GM18502 (cell line): ENCODE data around the gene POU6F2.
"Not testable (repeated sequence)": the region's sequence is repeated elsewhere in the genome, so short reads cannot be mapped to it uniquely, and the experiment has no call there.

Experiments used
- ATAC-seq: cut with Tn5 transposase; IDR thresholded peaks from one replicate; pipeline ENCODE4 v1.9.1; 2021; ENCODE audit warnings: mild to moderate bottlenecking; ENCODE audit not compliant: unreplicated experiment, poor library complexity

POU6F2 gene

DNA sequence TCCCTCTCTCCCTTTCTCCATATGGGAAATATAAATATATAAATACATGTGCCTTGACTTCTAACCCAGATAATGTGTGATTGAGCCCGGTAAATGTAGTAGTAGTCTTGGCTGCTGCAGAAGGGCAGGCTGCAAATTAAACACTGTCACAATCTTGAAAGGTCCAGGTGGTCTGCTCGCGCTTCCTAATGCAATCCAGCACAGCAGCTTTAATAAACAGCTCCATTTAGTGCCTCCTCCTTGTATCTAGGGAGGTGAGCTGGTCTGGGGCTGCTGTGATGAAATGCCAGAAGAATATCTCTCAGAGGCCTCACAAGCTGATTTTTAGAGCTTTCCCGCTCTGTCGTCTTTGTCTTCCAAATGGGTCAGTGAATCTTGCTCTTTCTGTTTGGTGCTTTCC, 782 bp downstream of the POU6F2 start:
- no peak for ATAC-seq

DNA sequence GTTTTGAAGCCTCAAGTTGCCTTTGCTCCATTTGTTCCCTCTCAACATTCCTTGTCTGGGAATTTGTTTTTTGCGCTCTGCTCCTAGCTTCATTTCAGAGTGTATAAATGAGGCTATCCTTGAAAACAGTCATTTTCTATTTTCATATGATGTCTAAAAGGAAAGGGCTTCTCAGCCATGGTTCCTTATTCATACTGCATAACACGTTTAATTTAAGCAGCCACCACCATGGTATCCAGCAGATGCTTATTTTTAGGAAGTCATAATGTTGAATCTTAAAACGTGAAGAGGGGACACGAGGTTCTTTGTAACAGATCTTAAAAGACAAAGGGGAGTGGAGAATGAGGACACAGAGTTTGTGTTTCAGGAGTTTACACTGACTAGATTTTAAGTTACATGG, 14.5 kb downstream of the POU6F2 start:
- ATAC-seq, result no peak

DNA sequence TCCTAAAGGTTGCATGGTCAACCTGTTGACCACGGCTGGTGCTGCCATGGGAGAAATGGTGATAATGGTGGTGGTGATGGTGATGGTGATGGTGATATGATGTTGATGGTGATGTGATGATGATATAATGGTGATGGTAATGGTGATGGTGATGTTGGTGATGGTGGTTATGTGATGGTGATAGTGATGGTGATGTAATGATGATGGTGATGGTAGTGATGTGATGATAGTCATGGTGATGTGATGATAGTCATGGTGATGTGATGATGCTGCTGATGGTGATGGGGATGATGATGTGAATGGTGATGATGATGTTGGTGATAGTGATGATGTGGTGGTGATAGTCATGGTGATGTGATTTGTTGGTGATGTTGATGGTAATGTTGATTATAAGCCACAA, 23.9 kb downstream of the POU6F2 start:
- ATAC-seq, result no peak

DNA sequence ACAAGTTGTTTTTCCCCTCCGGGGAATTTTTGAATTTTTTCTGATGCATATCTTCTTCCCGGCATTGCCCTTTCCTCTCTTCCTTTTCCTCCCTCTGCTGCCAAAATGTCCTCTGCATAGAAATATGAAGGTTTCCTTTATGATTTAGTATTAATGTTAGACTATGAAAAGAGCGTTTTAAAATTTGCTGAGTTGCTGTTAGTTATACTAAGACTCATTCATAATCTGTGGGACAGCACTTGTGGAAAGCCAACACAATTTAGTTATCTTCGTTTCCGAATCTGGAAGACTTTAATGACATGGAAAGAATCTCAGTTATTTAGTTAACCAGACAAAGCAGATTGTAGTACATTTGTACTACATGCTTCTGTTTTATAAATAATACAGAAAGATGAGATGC, 25.0 kb downstream of the POU6F2 start:
- ATAC-seq, result no peak

DNA sequence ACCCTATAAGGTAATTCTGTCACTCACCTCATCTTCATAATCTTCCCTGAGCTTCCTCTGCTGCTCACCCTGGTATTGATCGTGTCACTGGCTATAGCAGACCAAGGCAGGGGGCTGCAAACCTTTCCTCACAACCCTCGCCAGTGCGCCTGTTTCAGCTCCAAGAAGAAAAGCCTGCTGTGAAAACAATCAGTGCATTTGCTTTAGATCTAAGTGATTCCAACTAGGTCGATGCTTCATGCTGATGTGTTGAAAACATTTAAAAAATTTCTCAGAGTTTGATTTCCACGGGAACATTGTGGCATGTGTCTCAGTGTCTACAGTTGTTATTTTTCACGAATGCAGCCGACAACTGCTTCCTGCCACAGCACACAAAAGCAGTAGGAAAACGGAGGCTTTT, 27.3 kb downstream of the POU6F2 start:
- ATAC-seq, result no peak

DNA sequence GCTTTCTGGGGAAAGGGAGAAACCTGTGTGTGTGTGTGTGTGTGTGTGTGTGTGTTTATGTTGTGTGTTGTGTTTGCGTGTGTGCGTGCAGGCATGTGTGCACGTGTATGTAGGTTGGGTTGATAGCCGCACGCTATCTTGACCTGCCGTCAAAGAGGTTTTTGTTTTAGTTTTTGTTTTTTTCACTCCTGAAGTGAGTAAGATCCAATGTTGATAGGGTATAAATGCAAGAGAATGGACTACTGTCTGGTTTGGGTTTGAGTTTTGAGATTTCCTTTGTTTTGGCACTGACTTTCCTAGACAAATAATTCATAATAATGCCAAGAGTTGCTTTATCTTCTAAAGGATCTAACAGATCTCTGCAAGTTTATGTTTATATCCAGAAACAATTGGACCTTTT, 27.8 kb downstream of the POU6F2 start:
- no peak for ATAC-seq

DNA sequence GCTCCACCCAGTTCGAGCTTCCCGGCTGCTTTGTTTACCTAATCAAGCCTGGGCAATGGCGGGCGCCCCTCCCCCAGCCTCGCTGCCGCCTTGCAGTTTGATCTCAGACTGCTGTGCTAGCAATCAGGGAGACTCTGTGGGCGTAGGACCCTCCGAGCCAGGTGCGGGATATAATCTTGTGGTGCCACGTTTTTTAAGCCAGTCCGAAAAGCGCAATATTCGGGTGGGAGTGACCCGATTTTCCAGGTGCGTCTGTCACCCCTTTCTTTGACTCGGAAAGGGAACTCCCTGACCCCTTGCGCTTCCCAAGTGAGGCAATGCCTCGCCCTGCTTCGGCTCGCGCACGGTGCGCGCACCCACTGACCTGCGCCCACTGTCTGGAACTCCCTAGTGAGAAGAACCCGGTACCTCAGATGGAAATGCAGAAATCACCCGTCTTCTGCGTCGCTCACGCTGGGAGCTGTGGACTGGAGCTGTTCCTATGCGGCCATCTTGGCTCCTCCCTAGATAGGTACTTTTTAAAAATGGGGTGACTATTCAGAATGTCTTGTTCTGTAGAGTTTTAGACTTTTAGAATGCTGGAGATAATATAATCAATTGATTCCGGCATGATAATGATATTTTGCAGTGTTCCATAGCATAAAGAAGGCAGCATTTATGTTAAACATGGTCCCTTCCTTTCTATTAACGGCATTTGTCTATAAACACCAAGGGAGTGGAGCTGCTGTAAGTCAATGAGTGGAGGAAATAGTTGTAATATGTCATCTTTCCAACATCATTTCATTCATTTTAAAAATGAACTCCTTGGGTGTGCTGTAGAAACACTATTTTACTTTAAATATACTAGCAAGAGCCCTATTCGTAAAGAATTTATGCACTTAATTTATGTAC, 35.6 kb downstream of the POU6F2 start:
- not testable (repeated sequence) for ATAC-seq

DNA sequence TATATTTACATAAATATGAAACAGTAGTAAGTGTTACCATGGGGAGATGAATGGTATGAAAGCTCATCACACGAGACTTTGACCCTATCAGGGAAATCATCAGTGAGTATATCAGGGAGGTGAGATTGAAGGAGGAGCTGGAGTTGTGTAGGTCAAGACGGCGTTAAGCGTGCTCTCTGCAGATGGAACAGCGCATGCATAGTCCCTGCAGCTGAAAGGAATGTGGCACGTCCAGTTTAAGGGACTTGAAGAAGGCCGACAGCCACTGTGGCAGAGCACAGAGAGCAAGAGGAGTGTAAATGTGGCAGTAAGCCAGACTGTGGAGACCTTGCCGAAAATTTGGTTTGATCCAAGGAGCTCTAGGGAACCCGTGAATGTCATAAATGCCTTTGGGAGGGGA, 38.9 kb downstream of the POU6F2 start:
- ATAC-seq, result no peak

DNA sequence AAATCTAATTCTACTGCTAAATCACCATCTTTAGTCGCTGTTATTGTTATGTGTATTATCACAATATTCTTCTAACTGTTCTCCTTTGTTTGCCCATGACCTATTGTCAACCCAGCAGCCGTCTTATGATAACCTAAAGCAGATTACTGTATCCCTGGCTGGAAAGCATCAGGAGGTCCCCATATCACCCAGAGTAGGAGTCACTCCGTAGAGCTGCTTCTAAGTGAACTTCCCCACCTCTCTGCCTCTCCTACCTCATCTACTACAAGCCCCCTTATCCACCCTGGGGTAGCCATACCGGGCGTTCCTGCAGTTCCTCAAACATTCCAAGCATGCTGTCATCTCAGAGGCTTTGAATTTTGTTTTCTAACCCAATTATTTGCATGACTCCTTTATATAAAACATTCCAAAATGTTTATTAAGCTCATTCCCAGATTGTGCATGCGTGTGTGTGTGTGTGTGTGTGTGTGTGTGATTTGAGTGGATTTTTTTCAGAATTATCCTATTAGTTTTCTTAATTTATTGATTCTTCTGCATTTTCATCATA, 39.7 kb downstream of the POU6F2 start:
- ATAC-seq, result no peak

DNA sequence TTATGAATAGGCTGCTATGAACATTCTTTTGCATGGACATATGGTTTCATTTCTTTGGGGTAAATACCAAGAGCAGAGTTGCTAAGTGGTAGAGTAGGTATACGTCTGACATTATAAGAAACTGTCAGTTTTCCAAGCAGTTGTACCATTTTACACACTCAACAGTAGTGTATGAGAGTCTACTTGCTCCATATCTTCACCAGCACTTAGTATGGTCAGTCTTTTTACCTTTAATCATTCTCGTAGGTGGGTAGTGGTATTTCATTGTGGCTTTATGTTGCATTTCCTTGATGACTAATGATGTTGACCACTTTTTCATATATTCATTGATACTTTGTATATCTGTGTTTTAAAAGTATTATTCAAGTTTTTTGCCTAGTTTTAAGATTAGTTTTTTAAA, 45.1 kb downstream of the POU6F2 start:
- no peak for ATAC-seq

DNA sequence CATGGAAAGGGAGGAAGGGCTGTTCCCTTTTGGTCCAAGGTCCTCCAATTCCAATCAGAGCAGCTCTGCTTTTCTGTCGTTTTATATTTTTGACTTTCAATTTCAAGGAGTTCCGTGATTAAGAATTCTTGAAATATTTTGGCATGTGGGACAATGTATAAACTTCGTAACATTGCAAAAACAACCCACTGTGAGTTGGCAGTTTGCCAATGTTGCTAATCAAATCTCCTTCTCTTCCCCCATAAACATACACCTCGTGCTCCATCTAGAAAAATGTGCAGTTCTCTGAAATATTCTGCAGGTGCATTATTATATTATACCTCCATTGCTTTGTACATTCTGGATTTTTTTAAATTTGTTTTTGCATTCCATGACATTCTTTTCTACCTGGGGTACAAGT, 49.8 kb downstream of the POU6F2 start:
- no peak for ATAC-seq

DNA sequence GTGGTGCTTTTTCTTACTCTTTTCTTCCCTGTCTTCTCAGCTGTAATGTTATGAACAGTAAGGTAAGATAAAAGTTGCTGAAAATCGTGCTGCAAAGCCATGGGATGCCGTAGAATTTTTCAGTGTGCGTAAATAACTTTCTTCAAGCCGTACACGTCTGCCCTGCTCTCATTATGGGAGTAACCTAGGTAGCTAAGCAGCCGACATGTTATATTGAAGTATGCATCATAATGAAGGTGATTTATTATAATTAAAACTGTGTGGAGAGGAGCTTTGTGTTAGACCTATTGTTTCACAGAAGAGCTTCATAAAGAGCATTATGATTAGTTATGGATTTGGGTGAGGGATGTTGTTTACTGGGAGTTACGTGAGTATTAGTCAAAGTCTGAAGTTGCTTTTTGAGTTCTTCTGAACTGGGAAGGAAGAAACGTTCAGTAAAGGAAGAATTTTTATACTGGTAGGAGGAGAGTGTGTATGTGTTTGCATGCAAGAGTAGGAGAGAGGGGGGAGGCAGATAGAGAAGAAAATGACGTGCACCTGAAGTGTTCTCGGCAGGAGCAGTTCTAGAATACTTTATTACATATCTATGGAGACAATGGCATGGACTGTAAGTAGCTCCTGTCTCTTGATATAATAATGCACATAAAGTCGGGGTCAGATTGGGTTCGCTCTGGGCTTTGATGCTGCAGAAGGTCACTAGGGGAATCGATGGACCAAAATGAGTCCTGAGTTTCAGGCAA, 56.3 kb downstream of the POU6F2 start:
- no peak for ATAC-seq

DNA sequence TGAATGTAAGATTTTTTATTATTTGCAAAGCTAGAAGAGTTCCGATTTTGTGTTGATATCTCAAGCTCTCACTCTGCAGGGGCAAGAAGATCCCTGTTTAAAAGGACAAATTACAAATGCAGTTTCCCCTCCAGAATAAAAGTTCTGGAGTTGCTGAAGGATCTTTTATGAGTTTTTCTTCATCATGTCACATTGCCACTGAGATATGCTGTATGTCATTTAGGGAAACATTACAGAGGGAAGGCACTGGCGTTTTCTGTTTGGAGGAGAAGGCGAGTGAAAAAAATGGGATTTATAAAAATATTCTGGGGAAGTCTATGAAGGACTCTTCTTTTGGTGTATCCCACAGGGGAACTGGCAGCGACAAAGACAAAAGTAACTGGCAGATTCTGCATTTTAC, 57.4 kb downstream of the POU6F2 start:
- no peak for ATAC-seq

DNA sequence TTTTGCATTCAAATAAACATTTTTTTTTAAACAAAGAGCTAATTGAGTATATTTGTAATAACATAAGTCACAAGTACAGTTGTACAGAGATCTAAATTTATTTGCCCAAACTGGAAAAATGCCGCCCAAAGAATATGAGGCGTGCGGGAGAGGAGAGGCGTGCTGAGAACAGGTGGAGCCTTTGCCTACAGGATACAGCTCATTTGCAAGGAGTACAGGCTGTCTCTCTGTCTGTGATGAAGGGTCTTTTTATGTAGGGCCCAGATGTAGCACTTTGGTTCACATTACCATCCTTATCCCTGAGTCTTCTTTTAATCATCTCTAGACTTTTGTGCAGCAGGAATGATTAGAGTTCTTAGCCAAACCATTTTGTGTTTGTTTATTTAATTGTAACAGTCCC, 58.2 kb downstream of the POU6F2 start:
- no peak for ATAC-seq

DNA sequence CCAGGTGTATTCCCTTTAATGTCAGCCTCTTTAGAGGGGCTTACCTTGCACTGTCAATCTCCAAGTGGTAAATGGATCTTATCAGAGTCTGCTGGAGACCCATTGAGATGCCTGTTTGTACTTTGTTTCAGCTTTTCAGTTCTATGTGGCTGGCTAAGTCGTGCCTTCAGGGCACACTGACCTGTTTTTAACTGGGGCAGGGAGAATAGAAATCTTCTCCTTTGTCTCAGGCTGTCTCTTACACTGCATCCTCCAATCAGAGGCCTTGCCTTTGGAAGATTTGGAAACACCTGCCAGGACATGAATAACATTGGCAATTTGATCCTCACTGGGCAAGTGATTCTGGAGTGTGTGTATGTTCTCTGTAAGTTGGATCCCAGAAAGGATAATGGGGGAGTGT, 65.0 kb downstream of the POU6F2 start:
- no peak for ATAC-seq

DNA sequence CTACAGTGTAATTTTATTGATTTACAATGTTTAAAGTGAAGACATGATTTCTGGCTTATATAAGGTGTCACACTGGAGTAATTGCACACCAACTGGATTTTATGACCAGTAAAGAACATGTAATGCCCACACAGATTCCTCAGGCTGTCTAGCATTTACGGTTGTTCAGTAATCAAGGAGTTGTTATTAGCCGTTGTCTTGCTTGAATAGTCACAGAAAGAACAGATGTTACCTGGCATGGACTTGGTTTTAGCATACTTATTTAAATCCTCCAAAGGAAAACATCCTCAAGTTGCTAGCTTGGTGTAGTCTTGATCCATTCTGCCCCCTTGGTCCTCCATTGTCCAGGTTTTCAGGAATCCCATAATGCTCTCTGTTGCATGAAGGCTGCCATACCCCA, 65.8 kb downstream of the POU6F2 start:
- no peak for ATAC-seq

DNA sequence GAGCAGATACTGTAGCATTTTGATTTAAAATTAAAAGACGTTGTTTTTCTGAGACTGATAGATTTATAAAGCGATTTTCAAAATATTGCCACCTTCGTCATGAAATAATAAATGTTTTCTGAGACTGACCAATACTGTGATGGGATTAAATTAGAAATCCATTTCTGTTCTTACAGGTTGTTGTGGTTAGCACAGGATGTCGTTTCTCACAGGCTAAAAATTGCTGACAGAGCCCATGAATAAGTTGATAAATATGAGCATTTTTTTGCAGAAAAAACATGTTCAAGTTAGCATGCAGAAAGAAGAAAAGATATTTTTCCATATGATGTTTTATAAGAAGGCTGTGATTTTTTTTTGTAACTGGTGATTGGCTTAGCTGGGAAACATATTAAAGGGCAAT, 66.8 kb downstream of the POU6F2 start:
- no peak for ATAC-seq

DNA sequence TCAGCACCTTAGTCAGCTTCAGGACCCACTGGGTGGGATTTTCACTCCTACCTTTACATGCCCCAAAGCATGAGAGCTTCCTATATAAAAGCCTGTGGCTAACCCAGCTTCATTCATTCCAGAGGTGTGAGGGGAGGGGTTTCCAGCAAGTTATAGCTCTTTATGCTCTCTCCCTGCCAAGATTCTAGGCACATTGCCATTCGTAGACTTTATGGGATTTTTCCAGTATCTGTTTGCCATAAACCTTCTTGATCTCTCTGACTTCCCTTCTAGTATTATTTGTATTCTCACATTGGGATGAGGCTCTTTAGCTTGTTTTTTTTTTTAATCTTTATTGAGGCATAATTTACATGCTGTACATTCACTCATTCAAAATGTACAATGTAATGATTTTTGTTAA, 67.5 kb downstream of the POU6F2 start:
- ATAC-seq, result no peak

DNA sequence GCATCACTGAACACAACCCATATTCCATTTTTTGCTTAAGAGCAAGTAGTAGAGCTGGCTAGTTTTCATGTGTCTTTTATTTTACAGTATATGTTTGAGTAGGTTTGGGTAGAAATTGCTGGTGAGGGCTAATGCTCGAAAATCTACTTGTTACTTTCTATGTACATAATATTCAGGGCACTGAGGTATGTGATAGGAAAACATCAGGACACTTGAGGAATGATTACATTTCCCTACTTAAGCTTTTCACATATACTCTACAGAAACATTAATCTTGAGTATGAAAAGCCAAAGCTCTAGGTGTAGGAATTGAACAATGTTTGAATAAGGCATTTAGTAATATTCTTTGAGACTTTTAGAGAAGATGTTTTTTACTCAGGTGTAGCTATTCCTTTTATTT, 73.6 kb downstream of the POU6F2 start:
- no peak for ATAC-seq

DNA sequence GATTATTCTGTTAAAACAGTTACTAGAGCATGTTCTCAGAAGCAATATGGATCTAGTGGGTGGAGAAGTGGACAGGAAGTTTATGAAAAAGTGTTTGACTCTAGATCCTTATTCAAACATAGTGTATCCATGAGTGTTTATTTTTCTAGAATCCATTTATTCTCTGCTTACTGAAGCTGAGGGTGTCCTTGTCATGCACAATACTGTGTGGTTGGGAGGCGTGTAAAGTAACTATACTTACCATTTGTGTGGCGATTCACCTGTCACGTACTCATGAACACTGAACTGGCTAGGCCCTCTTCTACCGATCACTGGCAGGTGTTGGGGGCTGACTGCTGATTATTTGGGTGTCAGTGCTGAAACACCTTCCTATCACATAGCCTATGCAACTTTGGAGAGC, 74.0 kb downstream of the POU6F2 start:
- no peak for ATAC-seq

DNA sequence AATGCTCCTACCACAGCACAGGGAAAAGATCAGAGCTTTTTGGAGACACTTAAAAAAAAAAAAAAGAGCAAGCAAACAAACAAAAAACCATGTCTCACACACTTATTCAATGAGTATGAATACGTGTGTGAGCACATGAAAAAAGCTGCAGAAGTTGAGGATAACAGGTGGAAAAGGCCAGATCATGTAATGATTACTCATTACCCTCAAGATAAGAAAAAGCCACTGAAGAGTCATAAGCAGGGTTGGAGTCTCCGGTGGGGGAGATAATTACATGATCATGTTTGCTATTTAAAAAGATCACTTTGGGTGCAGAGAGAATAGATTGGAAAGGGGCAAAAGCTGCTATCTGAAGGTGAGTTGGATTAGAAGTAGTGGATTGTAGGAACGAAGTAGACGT, 77.0 kb downstream of the POU6F2 start:
- no peak for ATAC-seq

DNA sequence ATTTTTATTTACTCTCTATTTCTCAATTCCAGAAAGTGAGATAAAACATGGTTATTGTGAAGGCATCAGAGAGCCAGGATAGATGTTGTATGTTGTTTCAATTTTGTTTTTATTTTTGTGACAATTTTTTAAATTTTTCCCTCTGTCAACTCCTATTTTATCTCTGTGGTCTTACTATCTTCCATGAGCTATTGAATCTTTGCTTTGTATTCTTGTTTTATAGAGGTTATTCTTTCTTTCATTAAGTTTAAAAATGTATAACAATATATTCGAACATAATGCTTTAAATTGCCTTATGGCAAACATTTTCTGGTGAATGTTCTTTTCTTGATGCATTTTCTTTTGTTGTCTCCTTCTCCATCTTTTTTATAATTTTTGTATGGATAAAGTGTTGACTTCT, 78.4 kb downstream of the POU6F2 start:
- no peak for ATAC-seq
